HepG2 (cell line): ENCODE measurements around the gene FLOT2. TPM values are rescaled to one million over a fixed set of nuclear protein-coding genes. Genes with fewer than 3 reads are reported as not detected.

Source experiments
- LCORL ChIP-seq, 2 experiments: fragments of 450-650 bp in 1 of 2; sonication (generic) in 1 of 2; formaldehyde crosslinking in 1 of 2; IDR thresholded peaks; 2 replicates each; pipeline versions ENCODE4 v1.5.0 to v1.6.1; 2017 to 2020; ENCODE audit warnings: antibody characterized with exemption in 1 of 2, missing genetic modification reagents in 1 of 2
- LRRFIP1 ChIP-seq: sonication (generic); formaldehyde crosslinking; conservative IDR thresholded peaks from 2 replicates; pipeline ENCODE4 v1.4.0; 2020; ENCODE audit warnings: missing genetic modification reagents
- MBNL3 ChIP-seq: fragments of 250-450 bp; sonication (Bioruptor Pico); conservative IDR thresholded peaks from 2 replicates; pipeline ENCODE4 v1.8.0; 2022; ENCODE audit warnings: mild to moderate bottlenecking, inconsistent platforms
- MEIS1 ChIP-seq: sonication (generic); formaldehyde crosslinking; IDR thresholded peaks from 2 replicates; pipeline ENCODE4 v1.9.0; 2021; ENCODE audit warnings: mild to moderate bottlenecking, missing genetic modification reagents, moderate library complexity, borderline replicate concordance
- NBN ChIP-seq: fragments of 450-650 bp; conservative IDR thresholded peaks from 2 replicates; pipeline ENCODE4 v1.6.1; 2017
- POLR2G ChIP-seq: fragments of 200-400 bp; formaldehyde crosslinking; IDR thresholded peaks from 2 replicates; pipeline ENCODE4 v1.6.1; 2018; ENCODE audit warnings: mild to moderate bottlenecking, low read depth, low read length, moderate library complexity
- RFX5 ChIP-seq: IDR thresholded peaks from 2 replicates; pipeline ENCODE4 v1.6.1; 2011; ENCODE audit warnings: low read depth, low read length, improper control_type of control experiment
- ZBTB25 ChIP-seq: IDR thresholded peaks from 2 replicates; pipeline ENCODE4 v1.6.1; 2018; ENCODE audit warnings: missing genetic modification reagents
- ZNF17 ChIP-seq: sonication (generic); formaldehyde crosslinking; IDR thresholded peaks from 2 replicates; pipeline ENCODE4 v1.5.0; 2020; ENCODE audit warnings: mild to moderate bottlenecking, missing genetic modification reagents
- ZNF256 ChIP-seq: sonication (generic); formaldehyde crosslinking; conservative IDR thresholded peaks from 2 replicates; pipeline ENCODE4 v1.4.0; 2020; ENCODE audit warnings: missing genetic modification reagents
- ZNF547 ChIP-seq: sonication (generic); formaldehyde crosslinking; IDR thresholded peaks from 2 replicates; pipeline ENCODE4 v1.5.1; 2020; ENCODE audit warnings: mild to moderate bottlenecking, missing genetic modification reagents
- ZNF562 ChIP-seq: sonication (generic); formaldehyde crosslinking; IDR thresholded peaks from 2 replicates; pipeline ENCODE4 v1.8.0; 2022; ENCODE audit warnings: missing genetic modification reagents, borderline replicate concordance
- polyA plus RNA-seq, 8 experiments: library from polyadenylated mRNA; depleted of rRNA in 3 of 8; stranded (reverse) in 7 of 8; unstranded in 1 of 8; fragments of >200 nt; fragmentation: Illumina TruSeq in 4 of 8; extraction: Trizol in 4 of 8; gene quantifications; 2 replicates each; pipeline versions ENCODE4 v1.2.1 to v1.2.3, GENCODE V29; 2011 to 2016; ENCODE audit warnings: low read depth in 4 of 8, missing spikeins in 1 of 8, mixed read lengths in 1 of 8; ENCODE audit not compliant: insufficient read depth in 1 of 8
- total RNA-seq, 5 experiments: library from RNA; depleted of rRNA; stranded (reverse); fragments of >200 nt; fragmentation: Illumina TruSeq; extraction: Trizol; gene quantifications; 2 replicates each; pipeline ENCODE4 v1.2.3, GENCODE V29; 2016; ENCODE audit warnings: low read depth in 1 of 5
- TF ChIP-seq, protein P1 (sequence below): sonication (generic); formaldehyde crosslinking; IDR thresholded peaks from 2 replicates; pipeline ENCODE4 v1.5.1; 2020; ENCODE audit warnings: mild to moderate bottlenecking, missing genetic modification reagents
- TF ChIP-seq, protein P2 (sequence below): IDR thresholded peaks from 2 replicates; pipeline ENCODE4 v1.4.0; 2020; ENCODE audit warnings: mild to moderate bottlenecking, missing genetic modification reagents
- TF ChIP-seq, protein P3 (sequence below): IDR thresholded peaks from 2 replicates; pipeline ENCODE4 v1.6.1; 2016; ENCODE audit warnings: mild to moderate bottlenecking, missing biosample characterization, missing genetic modification reagents

FLOT2 gene
- total and polyA plus RNA-seq, 2 of the 13 experiments (the other 11 are each of a cell fraction or from before 2014, with no cell fraction given): 54.3 to 54.5 TPM

- TF ChIP-seq POLR2G (0 out of 2 replicates have a peak, but pooled peaks have one; percentile 29), ZNF562 (CRISPR knock-in tag) (no peak), ZNF256 (CRISPR knock-in tag) (no peak), LRRFIP1 (CRISPR knock-in tag) (no peak), RFX5 (no peak), MEIS1 (CRISPR knock-in tag) (no peak), ZNF17 (CRISPR knock-in tag) (no peak), ZBTB25 (no peak), ZNF547 (CRISPR knock-in tag) (no peak), LCORL (IDR thresholded peaks at IDR 0.05) (no peak), LCORL (CRISPR knock-in tag; IDR thresholded peaks at IDR 0.05) (0 out of 2 replicates have a peak, but pooled peaks have one; percentile 21), NBN (no peak), MBNL3 (CRISPR knock-in tag) (no peak)
- TF ChIP-seq, protein P1, sequence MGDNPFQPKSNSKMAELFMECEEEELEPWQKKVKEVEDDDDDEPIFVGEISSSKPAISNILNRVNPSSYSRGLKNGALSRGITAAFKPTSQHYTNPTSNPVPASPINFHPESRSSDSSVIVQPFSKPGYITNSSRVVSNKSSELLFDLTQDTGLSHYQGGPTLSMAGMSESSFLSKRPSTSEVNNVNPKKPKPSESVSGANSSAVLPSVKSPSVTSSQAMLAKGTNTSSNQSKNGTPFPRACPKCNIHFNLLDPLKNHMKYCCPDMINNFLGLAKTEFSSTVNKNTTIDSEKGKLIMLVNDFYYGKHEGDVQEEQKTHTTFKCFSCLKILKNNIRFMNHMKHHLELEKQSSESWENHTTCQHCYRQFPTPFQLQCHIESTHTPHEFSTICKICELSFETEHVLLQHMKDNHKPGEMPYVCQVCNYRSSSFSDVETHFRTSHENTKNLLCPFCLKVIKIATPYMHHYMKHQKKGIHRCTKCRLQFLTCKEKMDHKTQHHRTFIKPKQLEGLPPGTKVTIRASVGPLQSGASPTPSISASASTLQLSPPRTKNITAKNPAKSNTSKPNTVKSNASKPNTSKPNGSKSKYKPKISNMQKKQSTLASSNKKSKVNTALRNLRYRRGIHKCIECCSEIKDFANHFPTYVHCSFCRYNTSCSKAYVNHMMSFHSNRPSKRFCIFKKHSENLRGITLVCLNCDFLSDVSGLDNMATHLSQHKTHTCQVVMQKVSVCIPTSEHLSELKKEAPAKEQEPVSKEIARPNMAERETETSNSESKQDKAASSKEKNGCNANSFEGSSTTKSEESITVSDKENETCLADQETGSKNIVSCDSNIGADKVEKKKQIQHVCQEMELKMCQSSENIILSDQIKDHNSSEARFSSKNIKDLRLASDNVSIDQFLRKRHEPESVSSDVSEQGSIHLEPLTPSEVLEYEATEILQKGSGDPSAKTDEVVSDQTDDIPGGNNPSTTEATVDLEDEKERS (CRISPR knock-in tag): no peak
- TF ChIP-seq, protein P2, sequence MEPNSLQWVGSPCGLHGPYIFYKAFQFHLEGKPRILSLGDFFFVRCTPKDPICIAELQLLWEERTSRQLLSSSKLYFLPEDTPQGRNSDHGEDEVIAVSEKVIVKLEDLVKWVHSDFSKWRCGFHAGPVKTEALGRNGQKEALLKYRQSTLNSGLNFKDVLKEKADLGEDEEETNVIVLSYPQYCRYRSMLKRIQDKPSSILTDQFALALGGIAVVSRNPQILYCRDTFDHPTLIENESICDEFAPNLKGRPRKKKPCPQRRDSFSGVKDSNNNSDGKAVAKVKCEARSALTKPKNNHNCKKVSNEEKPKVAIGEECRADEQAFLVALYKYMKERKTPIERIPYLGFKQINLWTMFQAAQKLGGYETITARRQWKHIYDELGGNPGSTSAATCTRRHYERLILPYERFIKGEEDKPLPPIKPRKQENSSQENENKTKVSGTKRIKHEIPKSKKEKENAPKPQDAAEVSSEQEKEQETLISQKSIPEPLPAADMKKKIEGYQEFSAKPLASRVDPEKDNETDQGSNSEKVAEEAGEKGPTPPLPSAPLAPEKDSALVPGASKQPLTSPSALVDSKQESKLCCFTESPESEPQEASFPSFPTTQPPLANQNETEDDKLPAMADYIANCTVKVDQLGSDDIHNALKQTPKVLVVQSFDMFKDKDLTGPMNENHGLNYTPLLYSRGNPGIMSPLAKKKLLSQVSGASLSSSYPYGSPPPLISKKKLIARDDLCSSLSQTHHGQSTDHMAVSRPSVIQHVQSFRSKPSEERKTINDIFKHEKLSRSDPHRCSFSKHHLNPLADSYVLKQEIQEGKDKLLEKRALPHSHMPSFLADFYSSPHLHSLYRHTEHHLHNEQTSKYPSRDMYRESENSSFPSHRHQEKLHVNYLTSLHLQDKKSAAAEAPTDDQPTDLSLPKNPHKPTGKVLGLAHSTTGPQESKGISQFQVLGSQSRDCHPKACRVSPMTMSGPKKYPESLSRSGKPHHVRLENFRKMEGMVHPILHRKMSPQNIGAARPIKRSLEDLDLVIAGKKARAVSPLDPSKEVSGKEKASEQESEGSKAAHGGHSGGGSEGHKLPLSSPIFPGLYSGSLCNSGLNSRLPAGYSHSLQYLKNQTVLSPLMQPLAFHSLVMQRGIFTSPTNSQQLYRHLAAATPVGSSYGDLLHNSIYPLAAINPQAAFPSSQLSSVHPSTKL: no peak
- TF ChIP-seq, protein P3, sequence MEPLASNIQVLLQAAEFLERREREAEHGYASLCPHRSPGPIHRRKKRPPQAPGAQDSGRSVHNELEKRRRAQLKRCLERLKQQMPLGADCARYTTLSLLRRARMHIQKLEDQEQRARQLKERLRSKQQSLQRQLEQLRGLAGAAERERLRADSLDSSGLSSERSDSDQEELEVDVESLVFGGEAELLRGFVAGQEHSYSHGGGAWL (CRISPR knock-in tag): 0 out of 2 replicates have a peak, but pooled peaks have one; percentile 21
Observed at GRCh38 chr17:28901866-28902818, 4.6 kb upstream of the FLOT2 start (continued).
